Inflammatory macrophage treated with lipopolysaccharide for 4 hours (primary cell): ENCODE results near the gene SPNS2.
"Not testable (repeated sequence)": the region's sequence is repeated elsewhere in the genome, so short reads cannot be mapped to it uniquely, and the experiment has no call there.

Experiments
- DNase-seq: peaks from one replicate; pipeline ENCODE4 v3.0.0-alpha.2; 2020

SPNS2 gene

DNA sequence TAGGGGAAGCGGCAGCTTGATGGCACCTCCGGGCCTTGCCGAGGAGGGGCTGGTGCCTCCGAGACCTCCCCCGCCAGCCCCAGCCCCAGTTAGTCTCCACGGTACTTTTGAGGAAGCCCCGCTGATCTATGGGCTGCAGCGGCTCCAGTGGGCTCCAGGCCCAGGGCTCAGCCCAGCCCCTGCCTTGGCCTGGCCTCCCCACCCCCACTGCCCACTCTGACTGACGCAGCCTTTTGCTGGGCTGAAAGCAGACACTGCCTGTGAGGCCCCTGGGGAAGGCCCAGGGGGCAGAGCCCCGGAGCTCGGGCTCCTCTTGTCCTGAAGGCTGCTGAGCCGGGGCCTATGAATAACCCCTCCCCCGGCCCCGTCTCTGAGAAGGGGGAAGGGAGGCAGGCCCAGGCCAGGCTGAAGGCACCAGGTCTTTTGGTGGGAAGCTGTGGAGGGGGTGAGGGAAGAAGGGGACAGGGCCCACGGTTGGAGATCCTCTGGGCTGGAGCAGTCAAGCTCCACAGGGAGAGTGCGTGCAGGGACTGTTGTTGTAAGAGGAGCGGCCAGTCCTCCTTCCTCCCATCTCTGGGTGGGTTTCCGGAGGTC lies 78.1 kb downstream of the SPNS2 start:
- DNase-seq, result no peak

DNA sequence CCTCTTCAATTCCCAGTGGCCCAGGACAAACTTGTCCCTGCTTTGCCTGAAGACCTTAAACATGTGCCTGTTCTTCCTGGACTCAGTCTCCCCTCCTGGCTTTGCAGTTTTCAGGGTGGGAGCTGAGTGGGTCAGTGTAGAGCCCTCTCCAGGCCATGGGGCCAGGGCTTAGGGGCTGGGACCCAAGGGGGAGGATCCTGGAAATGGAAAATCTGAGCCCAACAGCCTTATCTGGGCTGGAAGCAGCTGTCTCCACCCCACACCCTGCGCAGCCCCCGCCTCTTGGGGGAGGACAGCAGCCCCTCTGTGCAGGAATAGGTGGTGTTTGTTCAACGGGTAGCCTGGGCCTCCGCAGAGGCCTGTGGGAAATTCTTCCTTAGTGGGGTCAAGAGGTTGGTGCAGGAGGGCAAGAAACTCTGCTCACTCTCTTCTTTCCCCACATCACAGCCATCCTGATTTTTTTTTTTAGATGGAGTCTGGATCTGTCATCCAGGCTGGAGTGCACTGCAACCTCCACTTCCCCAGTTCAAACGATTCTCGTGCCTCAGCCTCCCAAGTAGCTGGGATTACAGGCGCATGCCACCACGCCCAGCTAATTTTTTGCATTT lies 78.8 kb downstream of the SPNS2 start:
- DNase-seq, result no peak

DNA sequence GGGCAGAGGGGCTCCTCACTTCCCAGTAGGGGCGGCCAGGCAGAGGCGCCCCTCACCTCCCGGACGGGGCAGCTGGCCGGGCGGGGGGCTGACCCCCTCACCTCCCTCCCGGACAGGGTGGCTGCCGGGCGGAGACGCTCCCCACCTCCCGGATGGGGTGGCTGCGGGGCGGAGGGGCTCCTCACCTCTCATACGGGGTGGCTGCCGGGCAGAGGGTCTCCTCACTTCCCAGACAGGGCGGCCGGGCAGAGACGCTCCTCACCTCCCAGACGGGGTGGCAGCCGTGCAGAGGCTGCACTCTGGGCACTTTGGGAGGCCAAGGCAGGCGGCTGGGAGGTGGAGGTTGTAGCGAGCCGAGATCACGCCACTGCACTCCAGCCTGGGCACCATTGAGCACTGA lies 79.7 kb downstream of the SPNS2 start:
- not testable (repeated sequence) for DNase-seq

DNA sequence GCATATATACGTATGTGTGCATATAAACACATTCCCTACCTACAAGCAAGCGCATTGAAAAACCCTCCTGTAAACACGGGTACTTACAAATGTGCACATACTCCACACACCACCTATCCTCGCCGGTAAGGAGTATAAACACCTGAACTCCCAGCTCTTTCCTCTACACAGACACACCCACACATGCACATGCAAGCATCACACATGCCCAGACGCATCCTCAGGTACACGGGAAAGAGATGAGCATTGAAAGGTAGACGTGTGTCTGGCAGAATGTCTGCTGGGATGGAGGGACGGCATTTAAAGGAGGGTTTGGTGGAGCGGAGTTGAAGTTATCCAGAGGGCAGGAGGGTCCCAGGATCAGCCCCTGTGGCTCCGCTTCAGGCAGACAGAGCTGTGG lies 81.0 kb downstream of the SPNS2 start:
- DNase-seq, result no peak

DNA sequence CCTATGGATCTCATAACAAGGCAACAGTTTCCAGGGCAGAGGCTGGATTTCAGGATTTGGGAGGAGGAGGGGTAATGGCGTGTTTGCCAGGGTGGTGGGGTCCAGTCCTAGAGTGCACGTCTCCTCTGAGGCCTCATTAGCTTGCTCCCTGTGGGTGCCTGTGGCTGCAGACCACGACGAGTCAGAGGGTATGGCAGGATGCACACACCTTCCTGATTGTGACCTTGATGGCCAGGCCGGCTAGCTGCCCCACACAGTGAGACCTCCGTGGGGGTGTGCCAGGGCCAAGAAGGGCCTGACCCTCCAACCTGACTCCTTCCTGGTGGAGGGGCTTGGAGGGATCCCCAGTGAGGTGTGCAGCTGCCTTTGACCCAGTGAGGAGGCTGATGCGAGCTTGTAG lies 81.6 kb downstream of the SPNS2 start:
- no peak for DNase-seq

DNA sequence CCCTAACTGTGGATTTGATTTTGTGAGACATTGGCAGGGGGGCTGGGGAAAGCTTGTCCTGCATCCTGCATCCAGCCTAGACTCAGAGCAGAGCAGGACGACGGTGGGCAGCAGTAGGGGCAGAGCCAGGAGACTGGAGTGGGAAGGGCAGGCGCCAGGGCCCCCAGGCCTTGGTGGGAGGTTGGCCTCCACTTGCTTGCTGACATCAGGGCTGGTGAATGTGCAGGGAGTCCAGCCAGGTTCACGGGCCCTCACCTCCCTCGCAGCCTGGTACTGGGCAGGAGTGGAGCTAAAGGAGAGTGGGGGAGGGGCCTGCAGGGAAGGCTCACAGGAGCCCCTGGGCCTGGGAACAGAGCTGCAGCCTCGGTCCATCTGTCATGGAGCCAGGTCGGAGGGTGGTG lies 83.4 kb downstream of the SPNS2 start:
- DNase-seq, result no peak

DNA sequence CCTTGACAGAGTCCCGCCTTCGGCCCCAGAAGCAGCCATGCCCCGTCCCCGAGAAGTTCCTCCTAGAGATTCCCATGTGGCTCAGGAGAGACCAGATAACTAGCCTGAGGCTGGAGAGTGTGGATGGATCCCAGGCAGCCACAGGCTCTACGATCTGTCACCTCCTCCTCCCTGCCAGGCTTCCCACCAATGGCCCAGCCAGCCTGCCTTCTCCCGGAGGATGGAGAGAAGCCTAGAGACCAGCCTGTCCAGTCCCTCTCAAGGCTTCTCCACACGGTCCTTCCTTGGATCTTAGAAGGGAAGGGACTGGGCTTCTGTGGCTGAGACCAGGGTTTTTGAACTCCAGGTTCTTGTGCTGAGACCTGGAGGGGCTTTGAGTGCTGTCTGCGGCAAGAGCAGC lies 84.0 kb downstream of the SPNS2 start:
- DNase-seq, result no peak

DNA sequence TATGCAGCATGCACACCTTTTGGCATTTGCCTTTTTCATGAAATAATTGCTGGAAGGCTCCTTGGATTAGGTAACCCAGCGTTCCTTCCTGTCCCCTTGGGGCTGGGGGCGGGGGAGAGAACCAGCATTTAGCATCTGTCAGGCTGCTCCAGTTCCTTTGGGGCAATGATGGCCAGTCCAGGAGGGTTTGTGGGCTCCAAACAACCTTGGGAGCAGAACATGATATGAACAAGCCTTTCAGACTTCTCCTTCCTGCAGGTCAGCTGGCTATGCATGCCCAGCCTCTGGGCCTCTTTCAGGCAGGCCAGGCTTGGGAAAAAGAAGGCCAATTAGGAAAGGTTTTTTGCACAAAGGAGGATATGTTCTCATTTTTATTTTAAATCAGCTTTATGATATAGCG lies 84.5 kb downstream of the SPNS2 start:
- no peak for DNase-seq

DNA sequence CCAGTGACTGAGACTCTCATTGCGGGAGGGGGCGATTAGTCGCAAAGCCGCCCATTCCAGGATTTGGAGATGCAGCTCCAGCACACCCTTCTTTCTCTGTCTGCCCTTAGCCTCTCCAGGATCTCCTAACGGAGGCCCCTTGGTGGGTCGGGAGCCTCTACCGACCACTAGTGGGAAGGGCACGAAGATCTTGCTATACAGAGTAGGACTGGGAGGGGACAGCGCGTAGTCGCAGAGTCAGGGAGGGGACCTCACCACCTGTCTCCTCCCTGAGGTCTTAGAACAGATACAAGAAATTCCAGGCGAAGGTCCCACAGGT lies 85.1 kb downstream of the SPNS2 start:
- DNase-seq, result no peak

DNA sequence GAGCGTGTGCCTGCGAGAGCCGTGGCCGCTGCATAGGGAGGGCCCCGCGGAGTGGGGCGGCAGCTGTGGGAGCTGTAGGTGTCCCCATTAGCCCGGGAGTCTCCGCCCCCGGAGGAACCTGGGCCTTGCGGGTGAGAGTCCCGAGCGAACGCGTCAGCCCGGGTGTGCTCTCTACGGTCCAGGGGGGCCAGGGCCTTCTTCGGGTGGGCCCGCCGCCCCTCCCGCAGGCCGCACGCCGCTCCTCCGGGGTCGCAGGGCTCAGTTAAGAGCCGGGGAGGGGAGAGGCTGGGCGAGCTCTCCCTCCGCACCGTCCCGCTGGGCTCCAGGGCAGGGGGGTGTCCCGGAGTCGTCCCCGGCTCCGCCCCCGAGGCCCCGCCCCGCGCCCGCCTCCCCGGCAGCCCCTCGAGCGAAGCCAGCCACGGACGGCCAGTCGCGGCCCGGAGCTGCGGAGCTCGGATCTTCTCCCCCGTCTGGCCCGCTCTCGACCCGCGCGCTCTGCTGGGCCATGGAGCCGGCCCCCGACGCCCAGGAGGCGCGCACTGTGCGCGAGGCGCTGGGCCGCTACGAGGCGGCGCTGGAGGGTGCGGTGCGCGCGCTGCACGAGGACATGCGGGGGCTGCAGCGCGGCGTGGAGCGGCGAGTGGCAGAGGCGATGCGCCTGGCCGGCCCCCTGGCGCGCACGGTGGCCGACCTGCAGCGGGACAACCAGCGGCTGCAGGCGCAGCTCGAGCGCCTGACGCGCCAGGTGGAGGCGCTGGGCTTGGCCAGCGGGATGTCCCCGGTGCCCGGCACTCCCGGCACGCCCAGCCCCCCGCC lies 85.6 kb downstream of the SPNS2 start, which contains the start of gene SMTNL2:
Gene SMTNL2, plus strand, starts transcription at position 429 of the 816 bp plus-strand sequence. Its CDS starts 77 bp downstream, at position 506.
- no peak for DNase-seq

DNA sequence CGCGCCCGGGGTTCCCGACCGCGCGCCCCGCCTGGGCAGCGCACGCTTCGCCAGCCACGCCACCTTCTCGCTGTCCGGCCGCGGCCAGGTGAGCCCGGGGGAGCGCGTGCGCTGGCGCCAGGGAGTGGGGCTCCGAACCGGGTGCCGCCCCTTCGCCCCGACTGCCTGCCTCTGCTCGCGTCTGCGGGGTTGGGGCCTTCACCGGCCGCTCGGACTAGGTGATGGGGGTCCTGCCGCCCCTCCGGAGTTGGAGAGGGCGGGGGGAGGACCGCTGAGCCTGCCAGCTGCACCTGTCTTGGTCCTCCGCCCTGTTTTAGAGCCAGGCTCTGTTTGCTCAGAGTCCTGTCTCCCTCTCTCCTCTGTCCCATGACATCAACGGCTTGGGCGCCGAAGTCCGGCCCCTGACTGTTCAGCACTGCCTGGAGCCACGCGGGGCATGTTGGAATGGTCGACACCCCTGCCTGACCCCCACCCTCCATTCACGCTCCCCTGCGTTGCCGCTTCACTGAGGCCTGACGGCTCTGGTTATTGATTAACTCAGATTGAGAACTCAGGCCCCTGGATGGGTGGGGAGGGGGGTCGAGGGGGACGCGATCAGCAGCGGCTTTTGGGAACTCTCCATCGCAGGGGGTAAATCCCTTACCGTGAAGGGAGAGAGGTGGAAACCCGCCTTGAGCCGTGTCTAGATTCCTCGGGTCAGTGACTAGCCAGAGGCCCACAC lies 86.4 kb downstream of the SPNS2 start:
- no peak for DNase-seq

DNA sequence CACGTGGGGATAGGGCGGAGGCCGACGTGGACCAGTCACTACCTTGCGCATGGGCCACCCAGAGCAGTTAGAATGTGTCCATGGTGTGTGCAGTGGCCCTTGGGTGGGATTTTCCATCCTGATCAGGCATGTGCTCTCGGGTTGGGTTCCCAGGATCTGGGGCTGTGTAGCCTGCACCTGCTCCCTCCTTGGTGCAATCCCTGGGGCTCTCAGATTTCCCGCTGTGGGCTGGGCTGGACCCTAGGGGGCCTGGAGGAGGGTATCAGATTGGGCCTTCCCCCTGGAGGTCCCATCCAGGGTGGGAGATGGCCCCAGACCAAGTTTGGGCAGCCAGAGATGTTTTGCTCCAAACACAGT lies 86.9 kb downstream of the SPNS2 start:
- DNase-seq, result no peak

DNA sequence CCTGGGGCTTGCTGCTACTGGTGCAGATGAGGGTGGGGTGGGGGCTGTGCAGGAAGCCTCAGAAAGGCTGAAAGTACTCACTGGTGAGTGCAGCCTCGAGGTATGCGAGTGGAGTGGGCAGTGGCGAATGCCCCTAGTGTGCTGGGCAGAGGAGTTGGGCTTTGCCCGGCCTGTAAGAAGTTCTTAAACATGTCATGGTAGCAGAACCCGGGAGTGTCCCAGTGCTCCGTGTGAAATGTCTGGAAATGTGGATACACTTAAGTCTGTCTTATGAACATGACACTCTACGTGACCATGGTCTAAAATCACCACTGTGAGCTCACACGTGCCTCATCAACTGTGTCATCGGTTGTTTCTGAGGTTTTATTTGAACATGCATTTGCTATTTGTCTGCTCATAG lies 87.4 kb downstream of the SPNS2 start:
- DNase-seq, result no peak

DNA sequence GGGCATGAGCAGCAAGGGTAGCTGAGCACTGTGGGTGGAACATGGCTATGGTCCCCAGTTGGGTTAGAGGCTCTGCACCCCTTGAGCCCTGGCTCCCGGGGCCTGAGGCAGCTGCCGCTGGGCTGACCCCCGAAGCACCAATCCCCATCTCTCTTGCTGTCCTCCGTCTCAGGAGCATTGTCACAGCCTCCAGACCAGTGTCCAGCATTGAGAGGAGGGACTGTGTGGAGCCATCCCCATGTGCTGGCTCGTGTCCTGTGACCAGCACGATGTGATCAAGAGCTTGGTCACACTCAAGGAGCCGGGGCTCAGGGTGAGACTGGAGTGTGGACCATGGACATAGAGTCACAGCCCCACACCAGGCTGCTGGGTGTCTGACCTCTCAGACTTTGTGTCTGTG lies 88.5 kb downstream of the SPNS2 start:
- no peak for DNase-seq

DNA sequence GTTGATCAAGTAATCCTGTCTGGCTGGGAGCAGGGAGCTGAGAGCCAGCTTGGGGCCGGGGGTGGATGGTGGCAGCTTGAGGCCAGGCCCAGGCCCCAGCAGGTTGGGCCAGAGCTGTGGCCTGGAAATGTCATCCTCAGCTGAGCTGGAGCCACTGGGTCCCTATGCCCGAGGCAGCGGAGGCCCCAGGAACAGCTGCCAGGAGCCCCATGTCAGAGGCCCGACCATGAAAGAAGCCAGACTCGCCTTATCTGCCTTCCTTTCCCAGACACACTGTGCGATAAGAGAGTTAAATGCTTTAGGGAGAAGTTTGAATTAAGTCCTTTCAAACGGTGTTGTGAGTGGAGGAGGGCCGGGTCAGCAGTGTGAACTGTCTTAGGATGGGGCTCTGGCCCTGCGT lies 89.1 kb downstream of the SPNS2 start:
- no peak for DNase-seq

DNA sequence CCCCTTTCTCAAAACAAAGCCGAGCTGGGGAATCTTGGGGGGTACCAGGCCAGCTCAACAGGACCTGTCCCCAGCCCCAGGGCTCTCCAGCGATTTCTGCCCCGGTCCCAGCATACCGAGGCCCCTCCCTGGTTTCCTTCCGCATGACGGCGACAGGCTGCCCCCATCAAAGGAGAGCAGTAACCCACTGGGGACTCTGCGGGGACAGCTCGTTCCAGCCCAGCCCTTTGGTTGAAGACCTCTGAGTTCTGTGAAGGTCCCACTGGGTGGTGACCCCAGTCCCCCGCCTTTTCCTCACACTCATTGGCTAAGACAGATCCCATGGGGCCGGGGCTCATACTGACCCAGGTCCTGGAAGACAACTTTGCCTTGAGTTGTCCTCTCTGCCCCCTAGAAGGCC lies 89.7 kb downstream of the SPNS2 start:
- DNase-seq, result no peak
